HepG2 (cell line): ENCODE data around the gene ARMC5. TPM values are rescaled to one million over a fixed set of nuclear protein-coding genes. Genes with fewer than 3 reads are reported as not detected.
A peak's percentile ranks its signal among the peaks of the same experiment; 100 is the strongest.

Experiments used
- BRD4 ChIP-seq: sonication (generic); formaldehyde crosslinking; IDR thresholded peaks from 2 replicates; pipeline ENCODE4 v1.4.0; 2020; ENCODE audit warnings: missing genetic modification reagents
- CBX2 ChIP-seq, 2 experiments: fragments of 200-600 bp in 1 of 2; sonication (generic); formaldehyde crosslinking in 1 of 2; IDR thresholded peaks; 2 replicates each; pipeline versions ENCODE4 v1.7.0 to v1.8.1; 2018 to 2022; ENCODE audit warnings: low read depth in 2 of 2, low read length in 1 of 2, mild to moderate bottlenecking in 1 of 2, missing genetic modification reagents in 1 of 2
- E2F2 ChIP-seq: sonication (generic); formaldehyde crosslinking; IDR thresholded peaks from 2 replicates; pipeline ENCODE4 v1.4.0; 2020; ENCODE audit warnings: missing genetic modification reagents, borderline replicate concordance
- HMG20B ChIP-seq: conservative IDR thresholded peaks from 2 replicates; pipeline ENCODE4 v1.6.1; 2016; ENCODE audit warnings: missing genetic modification reagents, missing compliant biosample characterization
- HMGA1 ChIP-seq: sonication (generic); formaldehyde crosslinking; conservative IDR thresholded peaks from 2 replicates; pipeline ENCODE4 v1.4.0; 2020; ENCODE audit warnings: missing genetic modification reagents
- NKX3-1 ChIP-seq: sonication (generic); formaldehyde crosslinking; IDR thresholded peaks from 2 replicates; pipeline ENCODE4 v1.5.0; 2020; ENCODE audit warnings: missing genetic modification reagents
- NR2C2 ChIP-seq: sonication (generic); formaldehyde crosslinking; IDR thresholded peaks from 2 replicates; pipeline ENCODE4 v1.4.0; 2020; ENCODE audit warnings: missing genetic modification reagents, mild to moderate bottlenecking, moderate library complexity, borderline replicate concordance
- NR3C1 ChIP-seq: sonication (generic); formaldehyde crosslinking; IDR thresholded peaks from 2 replicates; pipeline ENCODE4 v1.4.0; 2020; ENCODE audit warnings: missing genetic modification reagents
- PHF5A ChIP-seq: IDR thresholded peaks from one replicate; pipeline ENCODE4 v1.6.1; 2018; ENCODE audit warnings: low read depth, missing genetic modification reagents; ENCODE audit not compliant: unreplicated experiment
- SMAD1 ChIP-seq: sonication (generic); formaldehyde crosslinking; IDR thresholded peaks from 2 replicates; pipeline ENCODE4 v1.4.0; 2020; ENCODE audit warnings: missing genetic modification reagents, low read depth, mild to moderate bottlenecking, borderline replicate concordance
- ZNF276 ChIP-seq: sonication (generic); formaldehyde crosslinking; IDR thresholded peaks from 2 replicates; pipeline ENCODE4 v1.4.0; 2020; ENCODE audit warnings: mild to moderate bottlenecking, low read depth, missing genetic modification reagents
- ZNF281 ChIP-seq: sonication (generic); formaldehyde crosslinking; IDR thresholded peaks from 2 replicates; pipeline ENCODE4 v1.4.0; 2020; ENCODE audit warnings: missing genetic modification reagents, borderline replicate concordance
- ZNF326 ChIP-seq: sonication (generic); formaldehyde crosslinking; IDR thresholded peaks from 2 replicates; pipeline ENCODE4 v1.4.0; 2020; ENCODE audit warnings: missing genetic modification reagents, borderline replicate concordance
- ZNF382 ChIP-seq: sonication (generic); formaldehyde crosslinking; IDR thresholded peaks from 2 replicates; pipeline ENCODE4 v1.5.0; 2020; ENCODE audit warnings: missing genetic modification reagents, mild to moderate bottlenecking, borderline replicate concordance
- polyA plus RNA-seq, 8 experiments: library from polyadenylated mRNA; depleted of rRNA in 3 of 8; stranded (reverse) in 7 of 8; unstranded in 1 of 8; fragments of >200 nt; fragmentation: Illumina TruSeq in 4 of 8; extraction: Trizol in 4 of 8; gene quantifications; 2 replicates each; pipeline versions ENCODE4 v1.2.1 to v1.2.3, GENCODE V29; 2011 to 2016; ENCODE audit warnings: low read depth in 4 of 8, missing spikeins in 1 of 8, mixed read lengths in 1 of 8; ENCODE audit not compliant: insufficient read depth in 1 of 8
- total RNA-seq, 5 experiments: library from RNA; depleted of rRNA; stranded (reverse); fragments of >200 nt; fragmentation: Illumina TruSeq; extraction: Trizol; gene quantifications; 2 replicates each; pipeline ENCODE4 v1.2.3, GENCODE V29; 2016; ENCODE audit warnings: low read depth in 1 of 5
- TF ChIP-seq, protein P1 (sequence below): sonication (generic); formaldehyde crosslinking; IDR thresholded peaks from 2 replicates; pipeline ENCODE4 v1.9.0; 2021; ENCODE audit warnings: mild to moderate bottlenecking, missing genetic modification reagents

The ARMC5 gene
- total and polyA plus RNA-seq, 2 of the 13 experiments (the other 11 are each of a cell fraction or from before 2014, with no cell fraction given): 10.8 to 22.3 TPM

GRCh38 chr16:31458073-31458843 lies 1.0 kb upstream of the ARMC5 start (continued):
- TF ChIP-seq ZNF326 (CRISPR knock-in tag) (no peak), CBX2 (IDR thresholded peaks at IDR 0.05; ENCODE audit: low read depth, low read length) (no peak), CBX2 (CRISPR knock-in tag; IDR thresholded peaks at IDR 0.05; ENCODE audit: low read depth) (no peak; the same call in 1 of the 2 replicates), ZNF281 (CRISPR knock-in tag) (peak; percentile 74; the same call in 1 of the 2 replicates), SMAD1 (CRISPR knock-in tag) (peak; percentile 78; the same call in 1 of the 2 replicates), HMG20B (CRISPR knock-in tag) (peak; percentile 73; the same call in 1 of the 2 replicates), NKX3-1 (peak; percentile 55), ZNF382 (no peak), NR3C1 (CRISPR knock-in tag) (no peak), ZNF276 (CRISPR knock-in tag) (peak; percentile 79), E2F2 (CRISPR knock-in tag) (no peak), BRD4 (peak; percentile 63; the same call in 1 of the 2 replicates), HMGA1 (CRISPR knock-in tag) (no peak), NR2C2 (peak; percentile 69), PHF5A (CRISPR knock-in tag) (peak; percentile 80)
- TF ChIP-seq, protein P1, sequence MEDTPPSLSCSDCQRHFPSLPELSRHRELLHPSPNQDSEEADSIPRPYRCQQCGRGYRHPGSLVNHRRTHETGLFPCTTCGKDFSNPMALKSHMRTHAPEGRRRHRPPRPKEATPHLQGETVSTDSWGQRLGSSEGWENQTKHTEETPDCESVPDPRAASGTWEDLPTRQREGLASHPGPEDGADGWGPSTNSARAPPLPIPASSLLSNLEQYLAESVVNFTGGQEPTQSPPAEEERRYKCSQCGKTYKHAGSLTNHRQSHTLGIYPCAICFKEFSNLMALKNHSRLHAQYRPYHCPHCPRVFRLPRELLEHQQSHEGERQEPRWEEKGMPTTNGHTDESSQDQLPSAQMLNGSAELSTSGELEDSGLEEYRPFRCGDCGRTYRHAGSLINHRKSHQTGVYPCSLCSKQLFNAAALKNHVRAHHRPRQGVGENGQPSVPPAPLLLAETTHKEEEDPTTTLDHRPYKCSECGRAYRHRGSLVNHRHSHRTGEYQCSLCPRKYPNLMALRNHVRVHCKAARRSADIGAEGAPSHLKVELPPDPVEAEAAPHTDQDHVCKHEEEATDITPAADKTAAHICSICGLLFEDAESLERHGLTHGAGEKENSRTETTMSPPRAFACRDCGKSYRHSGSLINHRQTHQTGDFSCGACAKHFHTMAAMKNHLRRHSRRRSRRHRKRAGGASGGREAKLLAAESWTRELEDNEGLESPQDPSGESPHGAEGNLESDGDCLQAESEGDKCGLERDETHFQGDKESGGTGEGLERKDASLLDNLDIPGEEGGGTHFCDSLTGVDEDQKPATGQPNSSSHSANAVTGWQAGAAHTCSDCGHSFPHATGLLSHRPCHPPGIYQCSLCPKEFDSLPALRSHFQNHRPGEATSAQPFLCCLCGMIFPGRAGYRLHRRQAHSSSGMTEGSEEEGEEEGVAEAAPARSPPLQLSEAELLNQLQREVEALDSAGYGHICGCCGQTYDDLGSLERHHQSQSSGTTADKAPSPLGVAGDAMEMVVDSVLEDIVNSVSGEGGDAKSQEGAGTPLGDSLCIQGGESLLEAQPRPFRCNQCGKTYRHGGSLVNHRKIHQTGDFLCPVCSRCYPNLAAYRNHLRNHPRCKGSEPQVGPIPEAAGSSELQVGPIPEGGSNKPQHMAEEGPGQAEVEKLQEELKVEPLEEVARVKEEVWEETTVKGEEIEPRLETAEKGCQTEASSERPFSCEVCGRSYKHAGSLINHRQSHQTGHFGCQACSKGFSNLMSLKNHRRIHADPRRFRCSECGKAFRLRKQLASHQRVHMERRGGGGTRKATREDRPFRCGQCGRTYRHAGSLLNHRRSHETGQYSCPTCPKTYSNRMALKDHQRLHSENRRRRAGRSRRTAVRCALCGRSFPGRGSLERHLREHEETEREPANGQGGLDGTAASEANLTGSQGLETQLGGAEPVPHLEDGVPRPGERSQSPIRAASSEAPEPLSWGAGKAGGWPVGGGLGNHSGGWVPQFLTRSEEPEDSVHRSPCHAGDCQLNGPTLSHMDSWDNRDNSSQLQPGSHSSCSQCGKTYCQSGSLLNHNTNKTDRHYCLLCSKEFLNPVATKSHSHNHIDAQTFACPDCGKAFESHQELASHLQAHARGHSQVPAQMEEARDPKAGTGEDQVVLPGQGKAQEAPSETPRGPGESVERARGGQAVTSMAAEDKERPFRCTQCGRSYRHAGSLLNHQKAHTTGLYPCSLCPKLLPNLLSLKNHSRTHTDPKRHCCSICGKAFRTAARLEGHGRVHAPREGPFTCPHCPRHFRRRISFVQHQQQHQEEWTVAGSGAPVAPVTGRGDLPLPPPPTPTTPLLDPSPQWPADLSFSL (CRISPR knock-in tag): peak; percentile 87
